ENCODE results near the gene ENG. TPM values are rescaled to one million over a fixed set of nuclear protein-coding genes. Genes with fewer than 3 reads are reported as not detected.
A peak's percentile ranks its signal among the peaks of the same experiment; 100 is the strongest.

Gene ENG
- polyA plus RNA-seq, 3 donors: 15.7 to 26.0 (median 17.9) TPM

DNA sequence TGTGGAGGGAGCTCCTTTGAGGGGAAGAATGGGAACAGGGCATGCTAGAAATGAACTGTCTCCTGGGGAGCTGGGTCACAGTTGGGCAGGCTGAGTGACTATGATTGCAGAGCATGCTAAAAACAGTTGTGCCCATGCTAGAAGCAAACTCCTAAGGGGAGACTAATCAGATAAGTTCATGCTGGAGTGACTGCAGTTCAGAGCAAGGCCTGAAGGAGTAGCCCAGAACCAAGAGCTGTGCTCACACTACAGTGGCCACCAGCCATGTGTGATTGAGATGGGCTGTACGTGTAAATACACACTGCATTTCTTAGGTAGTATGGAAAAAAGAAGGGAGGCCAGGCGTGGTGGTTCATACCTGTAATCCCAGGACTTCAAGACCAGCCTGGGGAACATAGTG is 33.3 kb upstream of the ENG start:
- intact Hi-C loops (cut with micrococcal nuclease): no loop called here
- WGBS (ENCODE audit: insufficient coverage): no CpG with 5 or more reads among the region's 2 CpGs
- DNase-seq: no peak
- Histone ChIP-seq H3K27me3 (ENCODE audit: control insufficient read depth in 2 of 2, insufficient read depth in 2 of 2, low read length in 2 of 2) (no peaks in the 10 kb centered on the region), H3K79me2 (ENCODE audit: insufficient read depth, low read length) (no peaks in the 10 kb centered on the region), H3K4me1 (ENCODE audit: control insufficient read depth in 1 of 2, insufficient read depth in 2 of 2, low read length in 2 of 2) (no peaks in the 10 kb centered on the region), H3K4me2 (replicated peaks; ENCODE audit: extremely low read depth, low read length, poor library complexity, severe bottlenecking) (no peak overlapping the region), H3K9ac (ENCODE audit: insufficient read depth, low read length, poor library complexity, severe bottlenecking) (no peak overlapping the region), H2AFZ (ENCODE audit: insufficient read depth, low read depth, low read length, poor library complexity, severe bottlenecking) (no peak overlapping the region), H3K27ac (ENCODE audit: low read depth in 1 of 2, low read length in 2 of 2) (no peak overlapping the region), H3K4me3 (replicated peaks in 1 of 3; ENCODE audit: low read depth in 2 of 3, low read length in 3 of 3) (no peak overlapping the region), H3K9me3 (replicated peaks in 1 of 2; ENCODE audit: control insufficient read depth in 1 of 2, insufficient read depth in 1 of 2, low read length in 2 of 2) (peaks cover 3 to 5% of the 10 kb centered on the region in 2 donors), H3K36me3 (replicated peaks in 1 of 2; ENCODE audit: control insufficient read depth in 1 of 2, insufficient read depth in 2 of 2, low read length in 2 of 2) (peaks cover 28 to 41% of the 10 kb centered on the region in 2 donors), H4K20me1 (ENCODE audit: insufficient read depth, low read length) (no peaks in the 10 kb centered on the region)
- Mint-ChIP-seq H3K4me3 (no peak overlapping the region), H3K36me3 (peaks cover 37 to 48% of the 10 kb centered on the region in 2 donors), H3K4me1 (peaks cover 5% of the 10 kb centered on the region), H3K9me3 (peaks cover 2 to 9% (median 5%) of the 10 kb centered on the region in 7 donors), H3K27me3 (ENCODE audit: low read depth in 3 of 3) (peaks cover 0 to 5% (median 3%) of the 10 kb centered on the region in 3 donors), H3K27ac (no peak overlapping the region)
- TF ChIP-seq, protein P1, sequence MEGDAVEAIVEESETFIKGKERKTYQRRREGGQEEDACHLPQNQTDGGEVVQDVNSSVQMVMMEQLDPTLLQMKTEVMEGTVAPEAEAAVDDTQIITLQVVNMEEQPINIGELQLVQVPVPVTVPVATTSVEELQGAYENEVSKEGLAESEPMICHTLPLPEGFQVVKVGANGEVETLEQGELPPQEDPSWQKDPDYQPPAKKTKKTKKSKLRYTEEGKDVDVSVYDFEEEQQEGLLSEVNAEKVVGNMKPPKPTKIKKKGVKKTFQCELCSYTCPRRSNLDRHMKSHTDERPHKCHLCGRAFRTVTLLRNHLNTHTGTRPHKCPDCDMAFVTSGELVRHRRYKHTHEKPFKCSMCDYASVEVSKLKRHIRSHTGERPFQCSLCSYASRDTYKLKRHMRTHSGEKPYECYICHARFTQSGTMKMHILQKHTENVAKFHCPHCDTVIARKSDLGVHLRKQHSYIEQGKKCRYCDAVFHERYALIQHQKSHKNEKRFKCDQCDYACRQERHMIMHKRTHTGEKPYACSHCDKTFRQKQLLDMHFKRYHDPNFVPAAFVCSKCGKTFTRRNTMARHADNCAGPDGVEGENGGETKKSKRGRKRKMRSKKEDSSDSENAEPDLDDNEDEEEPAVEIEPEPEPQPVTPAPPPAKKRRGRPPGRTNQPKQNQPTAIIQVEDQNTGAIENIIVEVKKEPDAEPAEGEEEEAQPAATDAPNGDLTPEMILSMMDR (IDR thresholded peaks at IDR 0.05): peak; percentile 16

DNA sequence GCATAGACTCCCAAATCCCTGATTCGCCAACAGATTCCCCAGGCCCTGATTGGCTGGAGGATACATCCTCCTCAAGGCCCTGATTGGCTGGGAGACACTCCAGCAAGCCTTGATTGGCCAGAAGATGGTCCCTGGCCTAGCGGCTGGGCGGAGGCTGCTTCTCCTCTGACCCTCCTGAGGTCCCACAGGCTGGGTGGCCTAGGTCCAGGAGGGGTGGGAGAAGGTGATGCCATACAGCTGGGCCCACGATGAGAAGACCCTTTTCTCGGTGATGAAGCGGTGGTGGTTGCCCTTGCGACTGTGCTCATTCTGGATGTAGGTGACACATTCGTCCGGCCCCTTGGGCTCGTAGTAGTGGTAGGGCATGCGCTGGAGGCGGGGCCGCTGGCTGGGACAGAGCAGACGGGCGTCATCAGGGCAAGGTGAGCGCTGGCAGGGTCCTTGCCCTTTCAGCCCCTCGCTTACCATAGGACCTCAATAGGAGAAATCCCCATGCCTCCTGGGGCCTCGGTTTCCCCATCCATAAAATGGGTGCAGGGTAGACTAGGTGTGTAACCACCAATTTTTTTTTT is 32.0 kb upstream of the ENG start:
- Mint-ChIP-seq H3K27ac (peak overlapping the region in 2 of 7 donors; percentile 37 to 52), H3K4me3 (no peak overlapping the region), H3K36me3 (peaks cover 31 to 39% of the 10 kb centered on the region in 2 donors), H3K9me3 (peaks cover 0 to 5% (median 0%) of the 10 kb centered on the region in 7 donors), H3K4me1 (peaks cover 8% of the 10 kb centered on the region), H3K27me3 (ENCODE audit: low read depth in 3 of 3) (peaks cover 2 to 5% (median 3%) of the 10 kb centered on the region in 3 donors)
- Histone ChIP-seq H3K4me1 (ENCODE audit: control insufficient read depth in 1 of 2, insufficient read depth in 2 of 2, low read length in 2 of 2) (no peaks in the 10 kb centered on the region), H2AFZ (ENCODE audit: insufficient read depth, low read depth, low read length, poor library complexity, severe bottlenecking) (no peak overlapping the region), H3K79me2 (ENCODE audit: insufficient read depth, low read length) (no peaks in the 10 kb centered on the region), H3K4me3 (replicated peaks in 1 of 3; ENCODE audit: low read depth in 2 of 3, low read length in 3 of 3) (no peak overlapping the region), H3K36me3 (replicated peaks in 1 of 2; ENCODE audit: control insufficient read depth in 1 of 2, insufficient read depth in 2 of 2, low read length in 2 of 2) (peaks cover 25 to 33% of the 10 kb centered on the region in 2 donors), H3K27me3 (ENCODE audit: control insufficient read depth in 2 of 2, insufficient read depth in 2 of 2, low read length in 2 of 2) (no peaks in the 10 kb centered on the region), H3K9ac (ENCODE audit: insufficient read depth, low read length, poor library complexity, severe bottlenecking) (no peak overlapping the region), H3K27ac (ENCODE audit: low read depth in 1 of 2, low read length in 2 of 2) (no peak overlapping the region), H4K20me1 (ENCODE audit: insufficient read depth, low read length) (no peaks in the 10 kb centered on the region), H3K9me3 (replicated peaks in 1 of 2; ENCODE audit: control insufficient read depth in 1 of 2, insufficient read depth in 1 of 2, low read length in 2 of 2) (no peaks in the 10 kb centered on the region), H3K4me2 (replicated peaks; ENCODE audit: extremely low read depth, low read length, poor library complexity, severe bottlenecking) (no peak overlapping the region)
- DNase-seq: no peak
- TF ChIP-seq, protein P1 (IDR thresholded peaks at IDR 0.05): no peak
- intact Hi-C loops (cut with micrococcal nuclease): no loop called here
- WGBS (ENCODE audit: insufficient coverage): 100% methylated on average over 8 of the region's 18 CpGs

All from CD14-positive monocyte (primary cell).